ENCODE measurements around the gene MYORG. TPM values are rescaled to one million over a fixed set of nuclear protein-coding genes. Genes with fewer than 3 reads are reported as not detected.
"Not testable (repeated sequence)": the region's sequence is repeated elsewhere in the genome, so short reads cannot be mapped to it uniquely, and the experiment has no call there.

MYORG gene
- total RNA-seq, 1 donor from 2014 or later: 5.3 TPM

GRCh38 chr9:34343090-34343489 is 33.6 kb downstream of the MYORG start:
- intact Hi-C loops (cut with micrococcal nuclease): no loop called here
- ATAC-seq (peak; percentile 83), DNase-seq (peak; percentile 82)

- intact Hi-C loops (cut with micrococcal nuclease): no loop called here
- peak; percentile 45 for DNase-seq
- ATAC-seq: peak; percentile 55
Observed at GRCh38 chr9:34341659-34342295, 34.9 kb downstream of the MYORG start.

- intact Hi-C loops (cut with micrococcal nuclease): loop anchor here (10.0 kb wide), 1 partner anchor 266 kb away; no protein-coding TSS in a partner anchor
- DNase-seq (no peak), ATAC-seq (no peak)
Observed at GRCh38 chr9:34338665-34339385, 37.9 kb downstream of the MYORG start.

GRCh38 chr9:34338079-34338478 is 38.6 kb downstream of the MYORG start:
- DNase-seq, ATAC-seq: not testable (repeated sequence)
- intact Hi-C loops (cut with micrococcal nuclease): loop anchor here (10.0 kb wide), 1 partner anchor 267 kb away; no protein-coding TSS in a partner anchor

GRCh38 chr9:34337403-34337802 is 39.3 kb downstream of the MYORG start:
- ATAC-seq: no peak
- intact Hi-C loops (cut with micrococcal nuclease): loop anchor here (10.0 kb wide), 1 partner anchor 267 kb away; no protein-coding TSS in a partner anchor

GRCh38 chr9:34335376-34335775 is 41.3 kb downstream of the MYORG start:
- ATAC-seq (no peak), DNase-seq (no peak)
- intact Hi-C loops (cut with micrococcal nuclease): loop anchor here (10.0 kb wide), 1 partner anchor 269 kb away; no protein-coding TSS in a partner anchor

More at GRCh38 chr9:34337403-34337802, 39.3 kb downstream of the MYORG start:
- no peak for DNase-seq

GRCh38 chr9:34334916-34335315 is 41.8 kb downstream of the MYORG start:
- ATAC-seq (no peak), DNase-seq (no peak)
- intact Hi-C loops (cut with micrococcal nuclease): loop anchor here (5.0 to 10.0 kb wide), 2 partner anchors 42 to 270 kb away; partner anchors contain the start of gene MYORG

- ATAC-seq (peak; percentile 23), DNase-seq (no peak)
- intact Hi-C loops (cut with micrococcal nuclease): loop anchor here (5.0 to 10.0 kb wide), 2 partner anchors 43 to 270 kb away; partner anchors contain the start of gene MYORG
Observed at GRCh38 chr9:34334337-34334824, 42.3 kb downstream of the MYORG start.

- intact Hi-C loops (cut with micrococcal nuclease): loop anchor here (5.0 to 10.0 kb wide), 2 partner anchors 43 to 271 kb away; partner anchors contain the start of gene MYORG
- no peak for ATAC-seq
- DNase-seq: no peak
Observed at GRCh38 chr9:34333836-34334235, 42.9 kb downstream of the MYORG start.

GRCh38 chr9:34332076-34332964 is 44.4 kb downstream of the MYORG start:
- DNase-seq (no peak), ATAC-seq (no peak)
- intact Hi-C loops (cut with micrococcal nuclease): loop anchor here (5.0 to 10.0 kb wide), 2 partner anchors 45 to 272 kb away; partner anchors contain the start of gene MYORG

GRCh38 chr9:34331196-34331595 is 45.5 kb downstream of the MYORG start:
- DNase-seq: no peak
- intact Hi-C loops (cut with micrococcal nuclease): loop anchor here (5.0 to 10.0 kb wide), 2 partner anchors 46 to 274 kb away; partner anchors contain the start of gene MYORG
- ATAC-seq: no peak

GRCh38 chr9:34328987-34329832 is 47.5 kb downstream of the MYORG start, which contains the start of the genes KIF24 and NUDT2:
KIF24 (minus strand) TSS chr9:34329268; CDS start chr9:34311346, 17,922 bp downstream.
NUDT2 (plus strand) TSS chr9:34329569; CDS start chr9:34339040, 9,471 bp downstream.
- intact Hi-C loops (cut with micrococcal nuclease): no loop called here
- DNase-seq (peak; percentile 94), ATAC-seq (peak; percentile 97)

- DNase-seq (no peak), ATAC-seq (no peak)
- intact Hi-C loops (cut with micrococcal nuclease): no loop called here
Observed at GRCh38 chr9:34328500-34328986, 48.2 kb downstream of the MYORG start.

GRCh38 chr9:34326690-34327089 is 50.0 kb downstream of the MYORG start:
- intact Hi-C loops (cut with micrococcal nuclease): no loop called here
- DNase-seq: no peak
- ATAC-seq: no peak

GRCh38 chr9:34322899-34323591 is 53.7 kb downstream of the MYORG start:
- no peak for DNase-seq
- no peak for ATAC-seq
- intact Hi-C loops (cut with micrococcal nuclease): no loop called here

- DNase-seq: no peak
- no peak for ATAC-seq
- intact Hi-C loops (cut with micrococcal nuclease): no loop called here
Observed at GRCh38 chr9:34321451-34321850, 55.2 kb downstream of the MYORG start.

GRCh38 chr9:34318163-34318790 is 58.4 kb downstream of the MYORG start:
- DNase-seq (no peak), ATAC-seq (no peak)
- intact Hi-C loops (cut with micrococcal nuclease): no loop called here

Measured in left ventricle myocardium superior (tissue), 1 donor.